DND-41 (cell line): ENCODE measurements around the gene KIAA0408.
"Not testable (repeated sequence)": the region's sequence is repeated elsewhere in the genome, so short reads cannot be mapped to it uniquely, and the experiment has no call there.

Experiments
- ATAC-seq: fragments of 200-7000 bp; cut with Tn5 transposase; 3 replicates; pipeline ENCODE4 v1.9.1; 2021; ENCODE audit warnings: low read depth; ENCODE audit not compliant: insufficient read depth
- DNase-seq: peaks from one replicate; pipeline ENCODE4 v3.0.0-alpha.2; 2020
- H2AFZ ChIP-seq: 2 replicates; pipeline ENCODE4 v1.6.0; 2012; ENCODE audit warnings: low read depth, low read length
- H3K27ac ChIP-seq: 2 replicates; pipeline ENCODE4 v1.5.1; 2012; ENCODE audit warnings: low read length, inconsistent platforms
- H3K27me3 ChIP-seq: fragments of 200-600 bp; sonication (generic); 2 replicates; pipeline ENCODE4 v1.6.0; 2012; ENCODE audit warnings: low read length, mild to moderate bottlenecking, inconsistent platforms; ENCODE audit not compliant: insufficient read depth, poor library complexity
- H3K36me3 ChIP-seq: 2 replicates; pipeline ENCODE4 v1.5.1; 2012; ENCODE audit warnings: low read length, inconsistent platforms; ENCODE audit not compliant: insufficient read depth
- H3K4me1 ChIP-seq: 2 replicates; pipeline ENCODE4 v1.5.1; 2012; ENCODE audit warnings: mild to moderate bottlenecking, low read length; ENCODE audit not compliant: insufficient read depth
- H3K4me2 ChIP-seq: 2 replicates; pipeline ENCODE4 v1.6.0; 2012; ENCODE audit warnings: mild to moderate bottlenecking, moderate library complexity, low read length, inconsistent platforms; ENCODE audit not compliant: insufficient read depth
- H3K4me3 ChIP-seq, 2 experiments: fragments of 200-600 bp in 1 of 2; shearing (Covaris generic) in 1 of 2; 2 replicates each; pipeline ENCODE4 v1.5.1; 2012 to 2016; ENCODE audit warnings: inconsistent platforms in 2 of 2, low read length in 2 of 2, mild to moderate bottlenecking in 2 of 2, low read depth in 1 of 2, moderate library complexity in 1 of 2
- H3K79me2 ChIP-seq: 2 replicates; pipeline ENCODE4 v1.6.0; 2012; ENCODE audit warnings: low read length, inconsistent platforms; ENCODE audit not compliant: insufficient read depth
- H3K9ac ChIP-seq: 2 replicates; pipeline ENCODE4 v1.6.0; 2012; ENCODE audit warnings: low read depth, mild to moderate bottlenecking, inconsistent platforms, low read length, moderate library complexity
- H3K9me3 ChIP-seq: 2 replicates; pipeline ENCODE4 v1.5.1; 2012; ENCODE audit warnings: low read length, moderate library complexity, mild to moderate bottlenecking, inconsistent platforms; ENCODE audit not compliant: insufficient read depth, severe bottlenecking
- H4K20me1 ChIP-seq: 2 replicates; pipeline ENCODE4 v1.6.0; 2012; ENCODE audit warnings: low read length; ENCODE audit not compliant: insufficient read depth
- EZH2 ChIP-seq: IDR thresholded peaks from 3 replicates; pipeline ENCODE4 v1.6.1; 2012; ENCODE audit warnings: borderline replicate concordance, low read depth, mild to moderate bottlenecking, moderate library complexity, low read length, inconsistent platforms; ENCODE audit not compliant: severe bottlenecking
- TF ChIP-seq, protein P1 (sequence below): IDR thresholded peaks from 2 replicates; pipeline ENCODE4 v1.5.1; 2012; ENCODE audit warnings: borderline replicate concordance, low read length, moderate library complexity, mild to moderate bottlenecking; ENCODE audit not compliant: poor library complexity, severe bottlenecking; ENCODE audit errors: extremely low read depth

KIAA0408 gene

GRCh38 chr6:127434651-127435050, 24.5 kb downstream of the KIAA0408 start:
- Histone ChIP-seq H3K9me3 (no peaks in the 10 kb centered on the region), H3K27ac (no peak overlapping the region), H3K79me2 (no peaks in the 10 kb centered on the region), H3K9ac (no peak overlapping the region), H3K4me2 (no peak overlapping the region), H4K20me1 (no peaks in the 10 kb centered on the region), H2AFZ (no peak overlapping the region), H3K4me3 (no peak overlapping the region), H3K4me1 (no peaks in the 10 kb centered on the region), H3K36me3 (no peaks in the 10 kb centered on the region), H3K27me3 (no peaks in the 10 kb centered on the region)
- DNase-seq (no peak), ATAC-seq (no peak)
- TF ChIP-seq, protein P1, sequence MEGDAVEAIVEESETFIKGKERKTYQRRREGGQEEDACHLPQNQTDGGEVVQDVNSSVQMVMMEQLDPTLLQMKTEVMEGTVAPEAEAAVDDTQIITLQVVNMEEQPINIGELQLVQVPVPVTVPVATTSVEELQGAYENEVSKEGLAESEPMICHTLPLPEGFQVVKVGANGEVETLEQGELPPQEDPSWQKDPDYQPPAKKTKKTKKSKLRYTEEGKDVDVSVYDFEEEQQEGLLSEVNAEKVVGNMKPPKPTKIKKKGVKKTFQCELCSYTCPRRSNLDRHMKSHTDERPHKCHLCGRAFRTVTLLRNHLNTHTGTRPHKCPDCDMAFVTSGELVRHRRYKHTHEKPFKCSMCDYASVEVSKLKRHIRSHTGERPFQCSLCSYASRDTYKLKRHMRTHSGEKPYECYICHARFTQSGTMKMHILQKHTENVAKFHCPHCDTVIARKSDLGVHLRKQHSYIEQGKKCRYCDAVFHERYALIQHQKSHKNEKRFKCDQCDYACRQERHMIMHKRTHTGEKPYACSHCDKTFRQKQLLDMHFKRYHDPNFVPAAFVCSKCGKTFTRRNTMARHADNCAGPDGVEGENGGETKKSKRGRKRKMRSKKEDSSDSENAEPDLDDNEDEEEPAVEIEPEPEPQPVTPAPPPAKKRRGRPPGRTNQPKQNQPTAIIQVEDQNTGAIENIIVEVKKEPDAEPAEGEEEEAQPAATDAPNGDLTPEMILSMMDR, result no peak
- TF ChIP-seq EZH2, result no peak

GRCh38 chr6:127428562-127428961, 30.6 kb downstream of the KIAA0408 start:
- ATAC-seq, H3K79me2 ChIP-seq, H4K20me1 ChIP-seq, H3K4me1 ChIP-seq, H3K36me3 ChIP-seq, H3K4me3 ChIP-seq, H3K27me3 ChIP-seq, H3K4me2 ChIP-seq, H3K9me3 ChIP-seq, H3K27ac ChIP-seq, H3K9ac ChIP-seq, DNase-seq, H2AFZ ChIP-seq: not testable (repeated sequence)

DNA sequence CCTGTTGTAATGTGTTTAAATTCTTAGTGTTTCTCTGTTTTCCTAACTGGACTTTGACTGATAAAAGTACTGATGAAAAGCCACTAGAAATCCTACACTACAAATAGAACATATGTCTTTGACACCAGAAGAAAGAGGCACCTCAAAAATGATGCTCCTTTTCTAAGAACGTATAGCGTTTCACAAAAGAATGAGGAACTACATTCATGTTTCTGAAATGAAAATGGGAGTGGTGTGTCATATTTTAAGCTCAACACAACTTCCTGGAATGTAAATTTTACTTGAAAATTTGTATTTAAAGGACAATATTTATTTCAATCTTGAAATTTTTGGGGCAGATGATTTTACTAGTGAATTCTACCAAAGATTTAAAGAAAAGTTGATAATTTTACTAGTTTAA, 35.3 kb downstream of the KIAA0408 start:
- no peak overlapping the region for H2AFZ ChIP-seq
- H3K79me2 ChIP-seq, result no peaks in the 10 kb centered on the region
- H3K4me2 ChIP-seq, result no peak overlapping the region
- no peak overlapping the region for H3K27ac ChIP-seq
- no peak overlapping the region for H3K4me3 ChIP-seq
- ATAC-seq, result no peak
- no peaks in the 10 kb centered on the region for H3K9me3 ChIP-seq
- H4K20me1 ChIP-seq, result no peaks in the 10 kb centered on the region
- no peaks in the 10 kb centered on the region for H3K27me3 ChIP-seq
- no peak overlapping the region for H3K9ac ChIP-seq
- no peak for DNase-seq
- TF ChIP-seq EZH2, result no peak
- TF ChIP-seq, protein P1, result no peak
- no peaks in the 10 kb centered on the region for H3K4me1 ChIP-seq
- no peaks in the 10 kb centered on the region for H3K36me3 ChIP-seq

- H3K4me3 ChIP-seq, H2AFZ ChIP-seq, ATAC-seq, H3K9me3 ChIP-seq, H3K27ac ChIP-seq, H3K4me2 ChIP-seq, H3K4me1 ChIP-seq, H3K9ac ChIP-seq, DNase-seq, H3K36me3 ChIP-seq, H4K20me1 ChIP-seq, H3K79me2 ChIP-seq, H3K27me3 ChIP-seq: not testable (repeated sequence)
Measured at GRCh38 chr6:127421164-127421563, 38.0 kb downstream of the KIAA0408 start.

- Histone ChIP-seq H3K4me1 (no peaks in the 10 kb centered on the region), H3K79me2 (no peaks in the 10 kb centered on the region), H3K27ac (no peak overlapping the region), H4K20me1 (no peaks in the 10 kb centered on the region), H3K4me2 (no peak overlapping the region), H3K9me3 (no peaks in the 10 kb centered on the region), H3K4me3 (no peak overlapping the region), H3K36me3 (no peaks in the 10 kb centered on the region), H3K9ac (no peak overlapping the region), H3K27me3 (no peaks in the 10 kb centered on the region), H2AFZ (no peak overlapping the region)
- TF ChIP-seq EZH2, result no peak
- TF ChIP-seq, protein P1, result peak; percentile 69
- DNase-seq, result peak; percentile 59
- peak; percentile 99 for ATAC-seq
Measured at GRCh38 chr6:127420556-127420955, 38.6 kb downstream of the KIAA0408 start.
